T-helper 2 cell treated with Interferon-gamma antibody and Interleukin-4, amounts not matched to agents 5 μg/mL and 100 μg/mL, for 36 hours (primary cell): ENCODE measurements around the gene MSI2.
"Not testable (repeated sequence)": the region's sequence is repeated elsewhere in the genome, so short reads cannot be mapped to it uniquely, and the experiment has no call there.

Experiments used
- DNase-seq: peaks from one replicate; pipeline ENCODE4 v3.0.0; 2021; ENCODE audit warnings: low spot score
- H3K27ac Mint-ChIP-seq: one replicate; pipeline ENCODE4 v1.8.0; 2021; ENCODE audit warnings: mild to moderate bottlenecking, mixed read lengths
- H3K27me3 Mint-ChIP-seq: one replicate; pipeline ENCODE4 v1.8.0; 2021; ENCODE audit warnings: low read depth, mixed read lengths
- H3K36me3 Mint-ChIP-seq: one replicate; pipeline ENCODE4 v1.8.0; 2021; ENCODE audit warnings: low read depth, mixed read lengths
- H3K4me1 Mint-ChIP-seq: one replicate; pipeline ENCODE4 v1.8.0; 2021; ENCODE audit warnings: low read depth, mixed read lengths
- H3K4me3 Mint-ChIP-seq: one replicate; pipeline ENCODE4 v1.8.0; 2022; ENCODE audit warnings: mild to moderate bottlenecking, moderate library complexity, mixed read lengths
- H3K9me3 Mint-ChIP-seq: one replicate; pipeline ENCODE4 v1.8.0; 2021; ENCODE audit warnings: mixed read lengths

Gene MSI2

GRCh38 chr17:57499221-57499620, 242.9 kb downstream of the MSI2 start:
- not testable (repeated sequence) for H3K27me3 Mint-ChIP-seq, DNase-seq, H3K27ac Mint-ChIP-seq, H3K36me3 Mint-ChIP-seq, H3K9me3 Mint-ChIP-seq, H3K4me3 Mint-ChIP-seq
- peaks cover 11% of the 10 kb centered on the region for H3K4me1 Mint-ChIP-seq

DNA sequence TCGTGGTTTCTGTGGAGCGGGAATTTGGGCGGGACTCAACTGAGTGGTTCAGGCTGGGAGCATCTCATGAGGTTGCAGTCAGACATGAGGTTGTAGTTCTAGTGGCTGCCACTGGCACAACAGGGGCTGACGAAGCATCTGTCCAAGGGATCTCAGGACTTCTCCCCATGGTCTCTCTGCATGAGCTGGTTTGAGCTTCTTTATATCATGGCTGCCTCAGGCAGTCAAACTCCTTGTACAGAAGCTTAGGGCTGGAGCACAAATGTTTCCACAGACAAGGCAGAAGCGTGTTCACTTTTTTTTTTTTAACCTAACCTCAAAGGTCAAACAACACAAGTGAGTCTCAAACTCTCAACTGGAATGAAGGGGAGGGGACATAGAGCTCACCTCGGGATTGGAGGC, 243.3 kb downstream of the MSI2 start:
- no peak for DNase-seq
- no peaks in the 10 kb centered on the region for H3K36me3 Mint-ChIP-seq
- H3K4me3 Mint-ChIP-seq, result no peak overlapping the region
- H3K9me3 Mint-ChIP-seq, result no peaks in the 10 kb centered on the region
- peaks cover 9% of the 10 kb centered on the region for H3K4me1 Mint-ChIP-seq
- H3K27ac Mint-ChIP-seq, result no peak overlapping the region
- no peaks in the 10 kb centered on the region for H3K27me3 Mint-ChIP-seq

DNA sequence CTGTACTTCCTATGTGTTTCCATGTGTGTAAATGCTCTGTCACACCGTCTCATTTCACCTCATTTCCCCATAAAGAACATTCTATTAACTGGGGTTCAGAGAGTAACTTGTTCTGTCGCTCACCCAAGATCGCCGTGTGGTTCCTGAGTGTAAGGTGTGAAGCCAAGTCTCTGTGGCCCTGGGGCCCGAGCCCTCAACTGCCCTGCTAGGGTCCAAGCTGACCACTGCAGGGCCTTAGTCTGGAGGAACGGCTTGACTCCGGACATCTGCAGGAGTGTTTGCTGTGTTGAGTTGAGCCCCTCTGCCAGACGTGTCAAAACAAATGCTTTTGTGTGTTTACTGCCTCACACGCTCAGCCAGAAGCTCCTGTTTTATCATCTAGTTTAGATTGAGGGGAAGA, 244.7 kb downstream of the MSI2 start:
- no peak for DNase-seq
- Mint-ChIP-seq H3K27me3 (no peaks in the 10 kb centered on the region), H3K9me3 (no peaks in the 10 kb centered on the region), H3K4me3 (no peak overlapping the region), H3K36me3 (no peaks in the 10 kb centered on the region), H3K4me1 (peaks cover 8% of the 10 kb centered on the region), H3K27ac (no peak overlapping the region)

DNA sequence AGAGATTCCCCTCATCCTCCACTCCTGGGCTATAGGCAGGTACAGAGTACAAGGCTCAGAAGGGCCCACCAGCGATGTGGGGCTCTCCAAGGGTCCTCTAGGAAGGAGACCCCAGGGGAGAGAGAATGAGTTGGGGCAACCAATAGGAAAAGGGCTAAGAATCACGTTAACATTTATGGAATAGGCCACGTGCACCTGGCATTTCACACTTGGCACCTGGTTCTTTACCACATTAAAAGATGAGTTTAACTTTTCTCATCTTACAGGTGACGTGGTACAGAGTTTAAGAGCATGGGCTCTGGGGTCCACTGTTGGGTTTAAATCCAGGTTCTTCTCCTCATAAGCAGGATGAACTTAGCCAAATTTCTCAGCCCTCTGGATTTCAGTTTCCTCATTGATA, 245.7 kb downstream of the MSI2 start:
- Mint-ChIP-seq H3K4me3 (no peak overlapping the region), H3K36me3 (no peaks in the 10 kb centered on the region), H3K9me3 (no peaks in the 10 kb centered on the region), H3K27ac (no peak overlapping the region), H3K27me3 (no peaks in the 10 kb centered on the region), H3K4me1 (peaks cover 8% of the 10 kb centered on the region)
- DNase-seq, result no peak

GRCh38 chr17:57502811-57503241, 246.5 kb downstream of the MSI2 start:
- H3K4me1 Mint-ChIP-seq, result peaks cover 8% of the 10 kb centered on the region
- no peak overlapping the region for H3K4me3 Mint-ChIP-seq
- H3K27me3 Mint-ChIP-seq, result no peaks in the 10 kb centered on the region
- DNase-seq, result no peak
- H3K27ac Mint-ChIP-seq, result no peak overlapping the region
- H3K36me3 Mint-ChIP-seq, result no peaks in the 10 kb centered on the region
- no peaks in the 10 kb centered on the region for H3K9me3 Mint-ChIP-seq

DNA sequence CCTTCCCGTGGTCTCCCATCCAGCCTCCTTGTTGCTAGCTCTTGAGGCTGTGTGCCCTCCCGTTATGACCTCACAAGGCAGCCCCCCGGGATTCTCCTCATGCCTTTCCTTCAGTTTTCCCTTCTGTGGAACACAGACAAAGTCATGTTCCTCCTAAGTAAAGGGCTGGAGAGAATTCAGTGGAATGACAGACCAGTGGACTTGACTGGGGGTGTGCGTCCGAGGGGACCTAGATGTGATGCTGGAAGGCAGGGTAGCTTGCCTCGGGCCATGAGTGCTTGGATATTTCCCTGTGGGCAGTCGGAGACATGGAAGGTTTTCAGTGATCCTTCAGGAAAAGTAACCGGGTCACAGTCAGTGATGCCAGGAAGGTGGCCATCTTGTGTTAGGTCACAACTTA, 247.9 kb downstream of the MSI2 start:
- no peak overlapping the region for H3K4me3 Mint-ChIP-seq
- no peaks in the 10 kb centered on the region for H3K27me3 Mint-ChIP-seq
- H3K9me3 Mint-ChIP-seq, result no peaks in the 10 kb centered on the region
- DNase-seq, result no peak
- H3K4me1 Mint-ChIP-seq, result peaks cover 9% of the 10 kb centered on the region
- H3K27ac Mint-ChIP-seq, result no peak overlapping the region
- H3K36me3 Mint-ChIP-seq, result peaks cover 1% of the 10 kb centered on the region

GRCh38 chr17:57505841-57506773, 249.8 kb downstream of the MSI2 start:
- peaks cover 3% of the 10 kb centered on the region for H3K4me1 Mint-ChIP-seq

GRCh38 chr17:57506774-57507127, 250.4 kb downstream of the MSI2 start:
- no peaks in the 10 kb centered on the region for H3K27me3 Mint-ChIP-seq
- H3K4me1 Mint-ChIP-seq, result peaks cover 3% of the 10 kb centered on the region
- H3K36me3 Mint-ChIP-seq, result peaks cover 3% of the 10 kb centered on the region
- DNase-seq, result no peak
- no peaks in the 10 kb centered on the region for H3K9me3 Mint-ChIP-seq
- H3K4me3 Mint-ChIP-seq, result no peak overlapping the region
- H3K27ac Mint-ChIP-seq, result no peak overlapping the region

More at GRCh38 chr17:57505841-57506773, 249.8 kb downstream of the MSI2 start:
- DNase-seq, result no peak
- no peaks in the 10 kb centered on the region for H3K27me3 Mint-ChIP-seq
- no peak overlapping the region for H3K27ac Mint-ChIP-seq
- H3K9me3 Mint-ChIP-seq, result no peaks in the 10 kb centered on the region
- peaks cover 3% of the 10 kb centered on the region for H3K36me3 Mint-ChIP-seq
- H3K4me3 Mint-ChIP-seq, result no peak overlapping the region

DNA sequence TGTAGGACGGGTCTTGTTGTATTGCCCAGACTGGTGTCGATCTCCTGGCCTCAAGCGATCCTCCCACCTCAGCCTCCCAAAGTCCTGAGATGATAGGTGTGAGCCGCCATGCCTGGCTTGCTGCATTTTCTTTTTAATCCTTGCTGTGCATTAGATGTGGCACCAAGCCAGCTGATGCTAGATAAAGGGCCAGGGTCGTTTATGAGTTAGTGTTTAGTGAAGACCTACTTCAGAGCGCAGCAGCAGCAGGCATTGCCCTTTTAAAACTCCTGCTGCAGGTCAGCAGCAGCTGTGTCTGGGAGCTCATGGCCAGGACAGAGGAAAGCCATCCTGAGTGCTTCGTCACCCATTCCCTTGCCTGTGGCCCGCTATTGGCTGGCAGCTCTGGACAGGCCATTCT, 251.5 kb downstream of the MSI2 start:
- Mint-ChIP-seq H3K27me3 (no peaks in the 10 kb centered on the region), H3K36me3 (peaks cover 3% of the 10 kb centered on the region), H3K4me1 (peaks cover 3% of the 10 kb centered on the region), H3K27ac (no peak overlapping the region), H3K4me3 (no peak overlapping the region), H3K9me3 (no peaks in the 10 kb centered on the region)
- DNase-seq, result no peak

DNA sequence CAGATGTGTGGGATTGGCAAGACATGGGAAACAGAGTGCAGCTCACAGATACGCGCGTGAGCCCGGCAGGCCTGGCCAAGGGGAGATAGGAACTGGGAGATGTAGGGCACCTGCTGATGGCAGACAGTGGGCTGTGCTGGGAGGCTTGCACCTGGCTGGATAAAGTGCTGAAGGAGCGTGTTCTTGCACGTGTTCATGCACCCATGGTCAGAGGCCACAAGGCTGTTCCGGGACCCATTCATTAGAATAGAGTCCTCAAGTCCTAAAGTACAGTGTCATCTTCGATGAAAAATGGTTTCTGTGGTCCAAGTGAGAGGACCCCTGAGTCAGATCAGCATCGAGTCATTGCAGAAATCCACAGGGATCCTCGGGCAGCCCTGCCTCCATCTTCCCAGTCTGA, 252.3 kb downstream of the MSI2 start:
- H3K4me3 Mint-ChIP-seq, result no peak overlapping the region
- H3K9me3 Mint-ChIP-seq, result no peaks in the 10 kb centered on the region
- no peak for DNase-seq
- peaks cover 3% of the 10 kb centered on the region for H3K4me1 Mint-ChIP-seq
- no peaks in the 10 kb centered on the region for H3K27me3 Mint-ChIP-seq
- H3K36me3 Mint-ChIP-seq, result peaks cover 3% of the 10 kb centered on the region
- no peak overlapping the region for H3K27ac Mint-ChIP-seq

GRCh38 chr17:57511475-57512123, 255.3 kb downstream of the MSI2 start:
- Mint-ChIP-seq H3K27ac (no peak overlapping the region), H3K4me1 (peaks cover 4% of the 10 kb centered on the region), H3K9me3 (no peaks in the 10 kb centered on the region), H3K27me3 (no peaks in the 10 kb centered on the region), H3K4me3 (no peak overlapping the region), H3K36me3 (peaks cover 3% of the 10 kb centered on the region)
- no peak for DNase-seq

- peaks cover 3% of the 10 kb centered on the region for H3K36me3 Mint-ChIP-seq
- no peak overlapping the region for H3K27ac Mint-ChIP-seq
Observed at GRCh38 chr17:57512258-57512657, 255.9 kb downstream of the MSI2 start.

DNA sequence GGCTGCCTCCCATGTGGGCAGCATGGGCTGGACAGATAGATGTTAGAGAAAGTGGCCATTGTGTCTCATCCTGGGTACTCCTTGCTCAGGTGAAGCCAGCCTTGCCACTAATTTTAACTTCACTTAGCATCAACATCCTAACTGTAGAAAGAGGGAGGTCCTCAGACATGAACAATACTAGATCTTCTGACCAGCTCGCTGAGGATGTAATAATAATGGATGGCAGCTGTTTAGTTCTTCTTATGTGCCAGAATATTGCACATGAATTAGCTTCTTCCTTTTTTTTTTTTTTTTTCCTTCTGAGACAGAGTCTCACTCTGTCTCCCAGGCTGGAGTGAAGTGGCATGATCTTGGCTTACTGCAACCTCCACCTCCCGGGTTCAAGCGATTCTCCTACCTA, 256.4 kb downstream of the MSI2 start:
- Mint-ChIP-seq H3K27ac (no peak overlapping the region), H3K36me3 (peaks cover 3% of the 10 kb centered on the region), H3K9me3 (no peaks in the 10 kb centered on the region), H3K4me1 (peaks cover 4% of the 10 kb centered on the region), H3K4me3 (no peak overlapping the region), H3K27me3 (no peaks in the 10 kb centered on the region)
- no peak for DNase-seq

More at GRCh38 chr17:57512258-57512657, 255.9 kb downstream of the MSI2 start:
- no peaks in the 10 kb centered on the region for H3K27me3 Mint-ChIP-seq
- H3K9me3 Mint-ChIP-seq, result no peaks in the 10 kb centered on the region
- H3K4me3 Mint-ChIP-seq, result no peak overlapping the region
- peaks cover 4% of the 10 kb centered on the region for H3K4me1 Mint-ChIP-seq
- DNase-seq, result no peak

DNA sequence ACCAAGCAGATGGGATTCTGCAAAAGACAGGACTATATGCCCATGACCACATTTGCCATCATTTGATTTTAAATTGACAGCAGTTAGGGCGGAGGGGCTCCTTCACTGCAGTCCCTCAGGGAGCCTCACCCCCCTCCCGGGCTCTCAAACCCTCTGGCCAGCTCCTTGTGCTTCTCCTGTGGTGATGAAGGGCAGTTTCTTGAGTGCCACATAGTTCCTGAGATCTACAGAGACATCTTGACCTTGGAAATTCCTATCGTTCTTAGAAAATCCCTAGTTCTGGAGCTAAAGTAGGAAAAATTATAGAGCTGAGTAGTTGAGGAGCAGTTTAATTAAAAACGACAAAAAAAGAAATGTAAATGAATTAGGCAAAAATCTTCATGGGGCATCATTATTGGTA, 257.2 kb downstream of the MSI2 start:
- no peak overlapping the region for H3K27ac Mint-ChIP-seq
- peaks cover 4% of the 10 kb centered on the region for H3K4me1 Mint-ChIP-seq
- H3K9me3 Mint-ChIP-seq, result no peaks in the 10 kb centered on the region

More for the DNA sequence above, 257.2 kb downstream of the MSI2 start:
- Mint-ChIP-seq H3K27me3 (no peaks in the 10 kb centered on the region), H3K4me3 (no peak overlapping the region), H3K36me3 (peaks cover 3% of the 10 kb centered on the region)
- no peak for DNase-seq
